HEK293 (cell line): ENCODE results near the gene FGF7.

Source experiments
- CTCF ChIA-PET: fragments of 350-600 bp; formaldehyde crosslinking; extraction: SDS; loops from one replicate; lab custom pipeline; 2021; ENCODE audit warnings: antibody characterized with exemption; lab: Yijun Ruan, JAX
- POLR2A ChIA-PET: fragments of 300-600 bp; formaldehyde crosslinking; extraction: SDS; loops from one replicate; lab custom pipeline; 2020; ENCODE audit warnings: antibody characterized with exemption, inconsistent platforms; lab: Yijun Ruan, JAX
- H3K27ac ChIP-seq: fragments of 200-500 bp; sonication (Bioruptor generic); 2 replicates; pipeline ENCODE4 v1.5.1; 2014; ENCODE audit warnings: low read depth, low read length, control low read depth, inconsistent platforms; ENCODE audit errors: extremely low read depth
- H3K36me3 ChIP-seq, 2 experiments: fragments of 200-500 bp in 1 of 2; sonication (Bioruptor generic) in 1 of 2; 1 replicate in 1 of 2; 2 replicates in 1 of 2; pipeline ENCODE4 v1.5.1; 2014 to 2017; ENCODE audit warnings: inconsistent platforms in 2 of 2, low read length in 2 of 2; ENCODE audit not compliant: control insufficient read depth in 2 of 2, insufficient read depth in 1 of 2
- H3K4me1 ChIP-seq: fragments of 200-500 bp; sonication (Bioruptor generic); 2 replicates; pipeline ENCODE4 v1.5.1; 2014; ENCODE audit warnings: mild to moderate bottlenecking, low read length, inconsistent platforms; ENCODE audit not compliant: control insufficient read depth, insufficient read depth
- H3K4me3 ChIP-seq: 2 replicates; pipeline ENCODE4 v1.5.1; 2011; ENCODE audit warnings: low read depth, mild to moderate bottlenecking, control low read depth, low read length, moderate library complexity
- H3K9me3 ChIP-seq: fragments of 200-500 bp; sonication (Bioruptor generic); 2 replicates; pipeline ENCODE4 v1.5.1; 2014; ENCODE audit warnings: low read depth, low read length, inconsistent platforms; ENCODE audit not compliant: control insufficient read depth, insufficient read depth
- FEZF1 ChIP-seq: fragments of 450-650 bp; formaldehyde crosslinking; IDR thresholded peaks from 2 replicates; pipeline ENCODE4 v1.5.1; 2016; ENCODE audit warnings: missing biosample characterization, missing genetic modification characterization
- PRDM1 ChIP-seq: fragments of 450-650 bp; formaldehyde crosslinking; IDR thresholded peaks from 2 replicates; pipeline ENCODE4; 2016; ENCODE audit warnings: missing biosample characterization, missing genetic modification characterization
- SETDB1 ChIP-seq: IDR thresholded peaks from one replicate; pipeline ENCODE4 v1.6.1; 2017; ENCODE audit warnings: mild to moderate bottlenecking, low read length, moderate library complexity, mixed read lengths; ENCODE audit not compliant: insufficient read length
- SP2 ChIP-seq: fragments of 450-650 bp; formaldehyde crosslinking; IDR thresholded peaks from 2 replicates; pipeline ENCODE4 v1.5.1; 2016; ENCODE audit warnings: missing biosample characterization, missing genetic modification characterization
- YY1 ChIP-seq: fragments of 450-650 bp; formaldehyde crosslinking; IDR thresholded peaks from 2 replicates; pipeline ENCODE4 v1.5.1; 2018; ENCODE audit warnings: missing biosample characterization, missing genetic modification characterization
- ZFP69B ChIP-seq: fragments of 450-650 bp; formaldehyde crosslinking; IDR thresholded peaks from 2 replicates; pipeline ENCODE4 v1.5.1; 2016; ENCODE audit warnings: missing biosample characterization, missing genetic modification characterization
- ZNF175 ChIP-seq: fragments of 450-650 bp; formaldehyde crosslinking; IDR thresholded peaks from 2 replicates; pipeline ENCODE4 v1.5.1; 2016; ENCODE audit warnings: missing biosample characterization, missing genetic modification characterization
- ZNF211 ChIP-seq: fragments of 450-650 bp; formaldehyde crosslinking; IDR thresholded peaks from 2 replicates; pipeline ENCODE4 v1.5.1; 2016; ENCODE audit warnings: low read depth, missing biosample characterization, missing genetic modification characterization
- ZNF302 ChIP-seq: fragments of 450-650 bp; formaldehyde crosslinking; IDR thresholded peaks from 2 replicates; pipeline ENCODE4 v1.5.1; 2016; ENCODE audit warnings: missing biosample characterization, missing genetic modification characterization, low read depth
- ZNF311 ChIP-seq: fragments of 450-650 bp; formaldehyde crosslinking; IDR thresholded peaks from 2 replicates; pipeline ENCODE4 v1.5.1; 2017; ENCODE audit warnings: missing biosample characterization, missing genetic modification characterization, borderline replicate concordance
- ZNF391 ChIP-seq: fragments of 450-650 bp; formaldehyde crosslinking; IDR thresholded peaks from 2 replicates; pipeline ENCODE4 v1.5.1; 2016; ENCODE audit warnings: low read depth, missing biosample characterization, missing genetic modification characterization, borderline replicate concordance
- ZNF416 ChIP-seq: fragments of 450-650 bp; formaldehyde crosslinking; IDR thresholded peaks from 2 replicates; pipeline ENCODE4 v1.5.1; 2016; ENCODE audit warnings: missing biosample characterization, missing genetic modification characterization
- ZNF423 ChIP-seq: fragments of 450-650 bp; formaldehyde crosslinking; IDR thresholded peaks from 2 replicates; pipeline ENCODE4 v1.5.1; 2016; ENCODE audit warnings: missing biosample characterization, missing genetic modification characterization
- ZNF548 ChIP-seq: fragments of 450-650 bp; formaldehyde crosslinking; IDR thresholded peaks from 2 replicates; pipeline ENCODE4 v1.5.1; 2016; ENCODE audit warnings: missing biosample characterization, missing genetic modification characterization
- ZNF549 ChIP-seq: fragments of 450-650 bp; IDR thresholded peaks from 2 replicates; pipeline ENCODE4 v1.5.1; 2018; ENCODE audit warnings: missing biosample characterization, missing genetic modification characterization, mild to moderate bottlenecking, inconsistent platforms, moderate library complexity
- ZNF561 ChIP-seq: fragments of 450-650 bp; IDR thresholded peaks from 2 replicates; pipeline ENCODE4 v1.5.1; 2018; ENCODE audit warnings: missing biosample characterization, missing genetic modification characterization, borderline replicate concordance
- ZNF624 ChIP-seq: fragments of 450-650 bp; formaldehyde crosslinking; IDR thresholded peaks from 2 replicates; pipeline ENCODE4 v1.5.1; 2017; ENCODE audit warnings: missing biosample characterization, missing genetic modification characterization
- ZNF76 ChIP-seq: fragments of 450-650 bp; formaldehyde crosslinking; IDR thresholded peaks from 2 replicates; pipeline ENCODE4; 2016; ENCODE audit warnings: low read depth, missing biosample characterization, missing genetic modification characterization, borderline replicate concordance
- ZNF785 ChIP-seq: fragments of 450-650 bp; formaldehyde crosslinking; IDR thresholded peaks from 2 replicates; pipeline ENCODE4 v1.5.1; 2016; ENCODE audit warnings: missing biosample characterization, missing genetic modification characterization
- ZNF830 ChIP-seq: fragments of 450-650 bp; IDR thresholded peaks from 2 replicates; pipeline ENCODE4 v1.5.0; 2018; ENCODE audit warnings: missing biosample characterization, missing genetic modification characterization, low read depth, mild to moderate bottlenecking, moderate library complexity
- ZSCAN30 ChIP-seq: fragments of 450-650 bp; IDR thresholded peaks from 2 replicates; pipeline ENCODE4 v1.5.1; 2018; ENCODE audit warnings: missing biosample characterization, mild to moderate bottlenecking, missing genetic modification characterization, moderate library complexity
- TF ChIP-seq, protein P1 (sequence below): fragments of 450-650 bp; formaldehyde crosslinking; IDR thresholded peaks from 2 replicates; pipeline ENCODE4 v1.5.1; 2016; ENCODE audit warnings: missing biosample characterization, missing genetic modification characterization
- TF ChIP-seq, protein P2 (sequence below): fragments of 450-650 bp; formaldehyde crosslinking; IDR thresholded peaks from 2 replicates; pipeline ENCODE4 v1.5.1; 2016; ENCODE audit warnings: missing biosample characterization, missing genetic modification characterization
- TF ChIP-seq, protein P3 (sequence below): fragments of 450-650 bp; formaldehyde crosslinking; IDR thresholded peaks from 2 replicates; pipeline ENCODE4 v1.5.1; 2016; ENCODE audit warnings: missing biosample characterization, missing genetic modification characterization
- TF ChIP-seq, protein P4 (sequence below): fragments of 450-650 bp; formaldehyde crosslinking; IDR thresholded peaks from 2 replicates; pipeline ENCODE4 v1.5.1; 2016; ENCODE audit warnings: missing biosample characterization, missing genetic modification characterization
- TF ChIP-seq, protein P5 (sequence below): fragments of 450-650 bp; formaldehyde crosslinking; optimal IDR thresholded peaks from 2 replicates; pipeline ENCODE3; 2016; ENCODE audit warnings: missing biosample characterization, mild to moderate bottlenecking, missing genetic modification characterization

The FGF7 gene

DNA sequence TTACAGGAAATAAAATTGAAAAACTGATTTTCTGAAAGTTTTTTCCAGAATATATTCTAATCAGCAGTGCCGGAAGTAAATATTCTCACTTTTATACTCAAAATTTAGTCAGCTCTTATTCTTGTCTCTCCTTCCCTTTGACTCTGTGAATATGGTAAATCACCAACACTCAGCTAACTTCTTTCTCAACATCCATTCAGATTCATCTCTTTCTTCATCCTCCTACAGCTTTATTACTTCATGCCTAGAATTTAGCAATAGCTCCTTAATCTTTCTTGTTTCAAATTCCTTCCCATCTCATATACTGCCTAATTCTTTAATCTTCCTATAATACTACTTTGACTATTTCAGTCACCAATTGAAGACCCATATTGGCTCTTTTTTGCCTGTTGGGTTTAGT lies 67.9 kb downstream of the FGF7 start:
- POLR2A ChIA-PET: no interaction called here
- Histone ChIP-seq H3K4me3 (no peak overlapping the region), H3K36me3 (no peaks in the 10 kb centered on the region), H3K4me1 (no peaks in the 10 kb centered on the region), H3K27ac (no peak overlapping the region), H3K9me3 (no peaks in the 10 kb centered on the region)
- CTCF ChIA-PET: interaction anchor here (0.6 kb wide), 1 partner anchor 165 kb away, joined by 3 read pairs; no protein-coding TSS in a partner anchor
- TF ChIP-seq ZNF311: no peak
- TF ChIP-seq, protein P1, sequence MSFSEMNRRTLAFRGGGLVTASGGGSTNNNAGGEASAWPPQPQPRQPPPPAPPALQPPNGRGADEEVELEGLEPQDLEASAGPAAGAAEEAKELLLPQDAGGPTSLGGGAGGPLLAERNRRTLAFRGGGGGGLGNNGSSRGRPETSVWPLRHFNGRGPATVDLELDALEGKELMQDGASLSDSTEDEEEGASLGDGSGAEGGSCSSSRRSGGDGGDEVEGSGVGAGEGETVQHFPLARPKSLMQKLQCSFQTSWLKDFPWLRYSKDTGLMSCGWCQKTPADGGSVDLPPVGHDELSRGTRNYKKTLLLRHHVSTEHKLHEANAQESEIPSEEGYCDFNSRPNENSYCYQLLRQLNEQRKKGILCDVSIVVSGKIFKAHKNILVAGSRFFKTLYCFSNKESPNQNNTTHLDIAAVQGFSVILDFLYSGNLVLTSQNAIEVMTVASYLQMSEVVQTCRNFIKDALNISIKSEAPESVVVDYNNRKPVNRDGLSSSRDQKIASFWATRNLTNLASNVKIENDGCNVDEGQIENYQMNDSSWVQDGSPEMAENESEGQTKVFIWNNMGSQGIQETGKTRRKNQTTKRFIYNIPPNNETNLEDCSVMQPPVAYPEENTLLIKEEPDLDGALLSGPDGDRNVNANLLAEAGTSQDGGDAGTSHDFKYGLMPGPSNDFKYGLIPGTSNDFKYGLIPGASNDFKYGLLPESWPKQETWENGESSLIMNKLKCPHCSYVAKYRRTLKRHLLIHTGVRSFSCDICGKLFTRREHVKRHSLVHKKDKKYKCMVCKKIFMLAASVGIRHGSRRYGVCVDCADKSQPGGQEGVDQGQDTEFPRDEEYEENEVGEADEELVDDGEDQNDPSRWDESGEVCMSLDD: no peak
- TF ChIP-seq, protein P2, sequence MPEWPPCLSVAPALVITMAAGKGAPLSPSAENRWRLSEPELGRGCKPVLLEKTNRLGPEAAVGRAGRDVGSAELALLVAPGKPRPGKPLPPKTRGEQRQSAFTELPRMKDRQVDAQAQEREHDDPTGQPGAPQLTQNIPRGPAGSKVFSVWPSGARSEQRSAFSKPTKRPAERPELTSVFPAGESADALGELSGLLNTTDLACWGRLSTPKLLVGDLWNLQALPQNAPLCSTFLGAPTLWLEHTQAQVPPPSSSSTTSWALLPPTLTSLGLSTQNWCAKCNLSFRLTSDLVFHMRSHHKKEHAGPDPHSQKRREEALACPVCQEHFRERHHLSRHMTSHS: no peak
- TF ChIP-seq ZNF416 (tag by site-specific recombination): no peak
- TF ChIP-seq, protein P3, sequence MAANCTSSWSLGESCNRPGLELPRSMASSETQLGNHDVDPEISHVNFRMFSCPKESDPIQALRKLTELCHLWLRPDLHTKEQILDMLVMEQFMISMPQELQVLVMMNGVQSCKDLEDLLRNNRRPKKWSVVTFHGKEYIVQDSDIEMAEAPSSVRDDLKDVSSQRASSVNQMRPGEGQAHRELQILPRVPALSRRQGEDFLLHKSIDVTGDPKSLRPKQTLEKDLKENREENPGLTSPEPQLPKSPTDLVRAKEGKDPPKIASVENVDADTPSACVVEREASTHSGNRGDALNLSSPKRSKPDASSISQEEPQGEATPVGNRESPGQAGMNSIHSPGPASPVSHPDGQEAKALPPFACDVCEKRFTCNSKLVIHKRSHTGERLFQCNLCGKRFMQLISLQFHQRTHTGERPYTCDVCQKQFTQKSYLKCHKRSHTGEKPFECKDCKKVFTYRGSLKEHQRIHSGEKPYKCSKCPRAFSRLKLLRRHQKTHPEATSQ: no peak
- TF ChIP-seq ZNF175 (tag by site-specific recombination): no peak
- no peak for TF ChIP-seq ZSCAN30 (tag by site-specific recombination)

DNA sequence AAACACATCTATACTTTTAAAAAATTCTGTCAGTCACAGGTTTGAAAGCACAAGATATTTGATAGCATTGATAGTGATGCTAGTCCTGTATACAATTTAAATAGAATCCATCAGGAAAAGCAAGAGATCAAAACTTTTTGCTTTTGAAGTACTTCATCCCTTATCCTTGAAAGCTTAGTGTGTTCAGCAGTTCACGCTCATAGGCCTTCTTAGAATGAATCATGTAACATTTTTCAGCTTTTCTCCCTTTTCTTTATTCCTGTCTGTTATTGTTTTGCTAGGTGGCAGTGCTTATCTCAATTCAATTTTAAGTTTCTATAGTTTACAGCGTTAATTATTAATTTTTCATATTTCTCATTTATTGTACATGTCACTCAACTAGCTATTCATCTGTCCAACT lies 69.1 kb downstream of the FGF7 start:
- Histone ChIP-seq H3K36me3 (no peaks in the 10 kb centered on the region), H3K9me3 (no peaks in the 10 kb centered on the region)
- TF ChIP-seq ZFP69B (tag by site-specific recombination) (no peak), ZNF549 (no peak), ZNF624 (no peak), ZNF302 (tag by site-specific recombination) (no peak), YY1 (tag by site-specific recombination) (no peak), ZNF561 (no peak), ZNF391 (tag by site-specific recombination) (no peak), ZNF423 (tag by site-specific recombination) (no peak), ZNF211 (no peak), FEZF1 (tag by site-specific recombination) (no peak), ZNF785 (tag by site-specific recombination) (no peak), SETDB1 (no peak), ZNF830 (tag by site-specific recombination) (no peak), ZNF548 (no peak), PRDM1 (tag by site-specific recombination) (no peak), ZNF76 (tag by site-specific recombination) (no peak), SP2 (tag by site-specific recombination) (no peak)
- TF ChIP-seq, protein P4, sequence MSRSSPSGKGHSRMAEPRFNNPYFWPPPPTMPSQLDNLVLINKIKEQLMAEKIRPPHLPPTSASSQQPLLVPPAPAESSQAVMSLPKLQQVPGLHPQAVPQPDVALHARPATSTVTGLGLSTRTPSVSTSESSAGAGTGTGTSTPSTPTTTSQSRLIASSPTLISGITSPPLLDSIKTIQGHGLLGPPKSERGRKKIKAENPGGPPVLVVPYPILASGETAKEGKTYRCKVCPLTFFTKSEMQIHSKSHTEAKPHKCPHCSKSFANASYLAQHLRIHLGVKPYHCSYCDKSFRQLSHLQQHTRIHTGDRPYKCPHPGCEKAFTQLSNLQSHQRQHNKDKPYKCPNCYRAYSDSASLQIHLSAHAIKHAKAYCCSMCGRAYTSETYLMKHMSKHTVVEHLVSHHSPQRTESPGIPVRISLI (tag by site-specific recombination): no peak
- TF ChIP-seq, protein P5, sequence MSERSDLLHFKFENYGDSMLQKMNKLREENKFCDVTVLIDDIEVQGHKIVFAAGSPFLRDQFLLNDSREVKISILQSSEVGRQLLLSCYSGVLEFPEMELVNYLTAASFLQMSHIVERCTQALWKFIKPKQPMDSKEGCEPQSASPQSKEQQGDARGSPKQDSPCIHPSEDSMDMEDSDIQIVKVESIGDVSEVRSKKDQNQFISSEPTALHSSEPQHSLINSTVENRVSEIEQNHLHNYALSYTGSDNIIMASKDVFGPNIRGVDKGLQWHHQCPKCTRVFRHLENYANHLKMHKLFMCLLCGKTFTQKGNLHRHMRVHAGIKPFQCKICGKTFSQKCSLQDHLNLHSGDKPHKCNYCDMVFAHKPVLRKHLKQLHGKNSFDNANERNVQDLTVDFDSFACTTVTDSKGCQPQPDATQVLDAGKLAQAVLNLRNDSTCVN (tag by site-specific recombination): no peak
- TF ChIP-seq, all 188 proteins: peak for 0
- CTCF ChIA-PET: no interaction called here
- no peak overlapping the region for H3K4me3 ChIP-seq
- POLR2A ChIA-PET: no interaction called here
- no peak overlapping the region for H3K27ac ChIP-seq
- H3K4me1 ChIP-seq: no peaks in the 10 kb centered on the region
